GM23338 (cell line): ENCODE results near the gene STIM1. TPM values are rescaled to one million over a fixed set of nuclear protein-coding genes. Genes with fewer than 3 reads are reported as not detected.

Experiments used
- CREB1 ChIP-seq: fragments of 250-450 bp; sonication (Bioruptor Pico); IDR thresholded peaks from 2 replicates; pipeline ENCODE4 v1.5.0; 2020; ENCODE audit warnings: low read depth, mild to moderate bottlenecking, moderate library complexity
- EZH2 ChIP-seq: fragments of 200-600 bp; sonication (generic); IDR thresholded peaks from one replicate; pipeline ENCODE4 v1.8.0; 2017; ENCODE audit warnings: antibody characterized with exemption, mild to moderate bottlenecking, low read depth; ENCODE audit not compliant: unreplicated experiment
- EZH2phosphoT487 ChIP-seq: fragments of 200-600 bp; sonication (generic); IDR thresholded peaks from one replicate; pipeline ENCODE4 v1.8.1; 2018; ENCODE audit warnings: antibody characterized with exemption; ENCODE audit not compliant: unreplicated experiment
- NANOG ChIP-seq: IDR thresholded peaks from 2 replicates; pipeline ENCODE4 v1.6.1; 2016; ENCODE audit warnings: antibody characterized with exemption, borderline replicate concordance
- POLR2AphosphoS5 ChIP-seq: IDR thresholded peaks from 2 replicates; pipeline ENCODE4 v1.6.1; 2016; ENCODE audit warnings: antibody characterized with exemption, low read depth
- STAT1 ChIP-seq: IDR thresholded peaks from one replicate; pipeline ENCODE4 v1.6.1; 2016; ENCODE audit warnings: antibody characterized with exemption; ENCODE audit not compliant: unreplicated experiment
- ZNF114 ChIP-seq: fragments of 250-450 bp; sonication (Bioruptor Pico); IDR thresholded peaks from 2 replicates; pipeline ENCODE4 v1.5.0; 2020; ENCODE audit warnings: mild to moderate bottlenecking, moderate library complexity
- polyA plus RNA-seq: library from polyadenylated mRNA; unstranded; fragments of >200 nt; fragmentation: Nextera tagmentation; extraction: Ambion mirVana; gene quantifications from 2 replicates; pipeline ENCODE4 v1.2.1, GENCODE V29; 2016
- total RNA-seq: library from RNA; depleted of rRNA; stranded (reverse); fragments of >200 nt; shearing (Covaris generic); gene quantifications from 2 replicates; pipeline ENCODE4 v1.2.3, GENCODE V29; 2014
- TF ChIP-seq, protein P1 (sequence below): fragments of 250-450 bp; sonication (Bioruptor Pico); IDR thresholded peaks from 2 replicates; pipeline ENCODE4 v1.5.0; 2020; ENCODE audit warnings: mild to moderate bottlenecking, moderate library complexity
- TF ChIP-seq, protein P2 (sequence below): IDR thresholded peaks from 2 replicates; pipeline ENCODE4 v1.6.1; 2016; ENCODE audit warnings: antibody characterized with exemption

Gene STIM1
- total and polyA plus RNA-seq, 2 experiments from 2014 or later, result 3.5 to 14.0 TPM

DNA sequence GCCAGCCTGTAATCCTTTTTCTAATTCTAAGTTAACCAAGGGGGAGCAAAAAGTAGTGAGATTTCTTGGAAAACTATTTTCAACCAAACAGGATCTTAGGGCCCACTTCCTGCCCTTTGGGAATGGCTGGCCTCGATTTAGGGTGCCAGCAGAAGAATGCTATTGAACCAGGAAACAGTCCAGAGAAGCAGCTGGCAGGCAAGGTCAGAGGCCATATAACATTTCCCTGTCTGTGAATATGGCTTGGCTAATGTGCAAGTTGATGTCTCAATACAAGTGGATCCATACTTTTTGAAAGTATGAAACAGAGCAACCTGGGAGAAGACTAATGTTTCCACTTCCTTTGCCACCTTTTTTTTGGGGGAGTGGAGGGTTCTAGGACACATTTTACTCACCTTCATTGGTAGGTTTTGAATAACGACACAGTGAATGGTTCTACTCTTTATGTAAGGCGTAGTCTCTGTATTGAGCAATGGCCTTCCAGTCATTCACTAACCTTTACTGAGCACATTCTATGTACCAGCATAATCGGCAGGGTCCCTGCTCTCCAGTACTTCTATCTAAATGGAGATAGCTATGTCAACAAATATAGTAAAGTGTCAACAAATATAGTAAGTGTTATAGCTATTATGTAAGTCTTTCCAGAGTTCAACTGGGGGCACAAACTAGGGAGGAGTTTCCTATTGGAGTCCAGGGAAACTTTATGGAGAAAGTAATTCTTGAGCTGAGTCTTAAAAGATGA lies 204.9 kb downstream of the STIM1 start (continued):
- TF ChIP-seq, protein P1, sequence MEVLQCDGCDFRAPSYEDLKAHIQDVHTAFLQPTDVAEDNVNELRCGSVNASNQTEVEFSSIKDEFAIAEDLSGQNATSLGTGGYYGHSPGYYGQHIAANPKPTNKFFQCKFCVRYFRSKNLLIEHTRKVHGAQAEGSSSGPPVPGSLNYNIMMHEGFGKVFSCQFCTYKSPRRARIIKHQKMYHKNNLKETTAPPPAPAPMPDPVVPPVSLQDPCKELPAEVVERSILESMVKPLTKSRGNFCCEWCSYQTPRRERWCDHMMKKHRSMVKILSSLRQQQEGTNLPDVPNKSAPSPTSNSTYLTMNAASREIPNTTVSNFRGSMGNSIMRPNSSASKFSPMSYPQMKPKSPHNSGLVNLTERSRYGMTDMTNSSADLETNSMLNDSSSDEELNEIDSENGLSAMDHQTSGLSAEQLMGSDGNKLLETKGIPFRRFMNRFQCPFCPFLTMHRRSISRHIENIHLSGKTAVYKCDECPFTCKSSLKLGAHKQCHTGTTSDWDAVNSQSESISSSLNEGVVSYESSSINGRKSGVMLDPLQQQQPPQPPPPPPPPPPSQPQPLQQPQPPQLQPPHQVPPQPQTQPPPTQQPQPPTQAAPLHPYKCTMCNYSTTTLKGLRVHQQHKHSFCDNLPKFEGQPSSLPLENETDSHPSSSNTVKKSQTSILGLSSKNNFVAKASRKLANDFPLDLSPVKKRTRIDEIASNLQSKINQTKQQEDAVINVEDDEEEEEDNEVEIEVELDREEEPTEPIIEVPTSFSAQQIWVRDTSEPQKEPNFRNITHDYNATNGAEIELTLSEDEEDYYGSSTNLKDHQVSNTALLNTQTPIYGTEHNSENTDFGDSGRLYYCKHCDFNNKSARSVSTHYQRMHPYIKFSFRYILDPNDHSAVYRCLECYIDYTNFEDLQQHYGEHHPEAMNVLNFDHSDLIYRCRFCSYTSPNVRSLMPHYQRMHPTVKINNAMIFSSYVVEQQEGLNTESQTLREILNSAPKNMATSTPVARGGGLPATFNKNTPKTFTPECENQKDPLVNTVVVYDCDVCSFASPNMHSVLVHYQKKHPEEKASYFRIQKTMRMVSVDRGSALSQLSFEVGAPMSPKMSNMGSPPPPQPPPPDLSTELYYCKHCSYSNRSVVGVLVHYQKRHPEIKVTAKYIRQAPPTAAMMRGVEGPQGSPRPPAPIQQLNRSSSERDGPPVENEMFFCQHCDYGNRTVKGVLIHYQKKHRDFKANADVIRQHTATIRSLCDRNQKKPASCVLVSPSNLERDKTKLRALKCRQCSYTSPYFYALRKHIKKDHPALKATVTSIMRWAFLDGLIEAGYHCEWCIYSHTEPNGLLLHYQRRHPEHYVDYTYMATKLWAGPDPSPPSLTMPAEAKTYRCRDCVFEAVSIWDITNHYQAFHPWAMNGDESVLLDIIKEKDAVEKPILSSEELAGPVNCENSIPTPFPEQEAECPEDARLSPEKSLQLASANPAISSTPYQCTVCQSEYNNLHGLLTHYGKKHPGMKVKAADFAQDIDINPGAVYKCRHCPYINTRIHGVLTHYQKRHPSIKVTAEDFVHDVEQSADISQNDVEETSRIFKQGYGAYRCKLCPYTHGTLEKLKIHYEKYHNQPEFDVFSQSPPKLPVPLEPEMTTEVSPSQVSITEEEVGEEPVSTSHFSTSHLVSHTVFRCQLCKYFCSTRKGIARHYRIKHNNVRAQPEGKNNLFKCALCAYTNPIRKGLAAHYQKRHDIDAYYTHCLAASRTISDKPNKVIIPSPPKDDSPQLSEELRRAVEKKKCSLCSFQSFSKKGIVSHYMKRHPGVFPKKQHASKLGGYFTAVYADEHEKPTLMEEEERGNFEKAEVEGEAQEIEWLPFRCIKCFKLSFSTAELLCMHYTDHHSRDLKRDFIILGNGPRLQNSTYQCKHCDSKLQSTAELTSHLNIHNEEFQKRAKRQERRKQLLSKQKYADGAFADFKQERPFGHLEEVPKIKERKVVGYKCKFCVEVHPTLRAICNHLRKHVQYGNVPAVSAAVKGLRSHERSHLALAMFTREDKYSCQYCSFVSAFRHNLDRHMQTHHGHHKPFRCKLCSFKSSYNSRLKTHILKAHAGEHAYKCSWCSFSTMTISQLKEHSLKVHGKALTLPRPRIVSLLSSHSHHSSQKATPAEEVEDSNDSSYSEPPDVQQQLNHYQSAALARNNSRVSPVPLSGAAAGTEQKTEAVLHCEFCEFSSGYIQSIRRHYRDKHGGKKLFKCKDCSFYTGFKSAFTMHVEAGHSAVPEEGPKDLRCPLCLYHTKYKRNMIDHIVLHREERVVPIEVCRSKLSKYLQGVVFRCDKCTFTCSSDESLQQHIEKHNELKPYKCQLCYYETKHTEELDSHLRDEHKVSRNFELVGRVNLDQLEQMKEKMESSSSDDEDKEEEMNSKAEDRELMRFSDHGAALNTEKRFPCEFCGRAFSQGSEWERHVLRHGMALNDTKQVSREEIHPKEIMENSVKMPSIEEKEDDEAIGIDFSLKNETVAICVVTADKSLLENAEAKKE (CRISPR knock-in tag), result no peak
- TF ChIP-seq EZH2phosphoT487 (no peak), POLR2AphosphoS5 (no peak), ZNF114 (CRISPR knock-in tag) (no peak), NANOG (no peak), EZH2 (no peak), CREB1 (CRISPR knock-in tag) (no peak), STAT1 (no peak)
- TF ChIP-seq, protein P2, sequence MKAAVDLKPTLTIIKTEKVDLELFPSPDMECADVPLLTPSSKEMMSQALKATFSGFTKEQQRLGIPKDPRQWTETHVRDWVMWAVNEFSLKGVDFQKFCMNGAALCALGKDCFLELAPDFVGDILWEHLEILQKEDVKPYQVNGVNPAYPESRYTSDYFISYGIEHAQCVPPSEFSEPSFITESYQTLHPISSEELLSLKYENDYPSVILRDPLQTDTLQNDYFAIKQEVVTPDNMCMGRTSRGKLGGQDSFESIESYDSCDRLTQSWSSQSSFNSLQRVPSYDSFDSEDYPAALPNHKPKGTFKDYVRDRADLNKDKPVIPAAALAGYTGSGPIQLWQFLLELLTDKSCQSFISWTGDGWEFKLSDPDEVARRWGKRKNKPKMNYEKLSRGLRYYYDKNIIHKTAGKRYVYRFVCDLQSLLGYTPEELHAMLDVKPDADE, result no peak
